SJSA1 (cell line): Measurements from ENCODE around the gene DPP9. TPM values are rescaled to one million over a fixed set of nuclear protein-coding genes. Genes with fewer than 3 reads are reported as not detected.
"Not testable (repeated sequence)": the region's sequence is repeated elsewhere in the genome, so short reads cannot be mapped to it uniquely, and the experiment has no call there.

Experiments used
- DNase-seq, 2 experiments: peaks; one replicate each; pipeline ENCODE4 v3.0.0-alpha.2; 2015 to 2020; ENCODE audit warnings: low spot score in 2 of 2, low read depth in 1 of 2
- H3K27ac ChIP-seq: fragments of 250-450 bp; sonication (Bioruptor Pico); 2 replicates; pipeline ENCODE4 v1.5.1; 2020; ENCODE audit warnings: mild to moderate bottlenecking, moderate library complexity
- H3K27me3 ChIP-seq: fragments of 250-450 bp; sonication (Bioruptor Pico); replicated peaks from 2 replicates; pipeline ENCODE4 v1.5.1; 2020; ENCODE audit warnings: mild to moderate bottlenecking, moderate library complexity
- H3K36me3 ChIP-seq: fragments of 250-450 bp; sonication (Bioruptor Pico); 2 replicates; pipeline ENCODE4 v1.5.1; 2020; ENCODE audit warnings: mild to moderate bottlenecking
- H3K4me1 ChIP-seq: fragments of 250-450 bp; sonication (Bioruptor Pico); replicated peaks from 2 replicates; pipeline ENCODE4 v1.6.1; 2021; ENCODE audit warnings: mild to moderate bottlenecking
- H3K4me3 ChIP-seq: fragments of 250-450 bp; sonication (Bioruptor Pico); 2 replicates; pipeline ENCODE4 v1.5.1; 2020; ENCODE audit warnings: mild to moderate bottlenecking
- H3K9me3 ChIP-seq: fragments of 250-450 bp; sonication (Bioruptor Pico); replicated peaks from 2 replicates; pipeline ENCODE4 v1.5.1; 2020; ENCODE audit warnings: mild to moderate bottlenecking
- total RNA-seq: library from RNA; depleted of rRNA; stranded (reverse); fragments of >200 nt; shearing (Covaris generic); gene quantifications from 2 replicates; pipeline ENCODE4 v1.2.3, GENCODE V29; 2014

DPP9 gene
- total RNA-seq, 1 experiment from 2014 or later, result 60.6 TPM

DNA sequence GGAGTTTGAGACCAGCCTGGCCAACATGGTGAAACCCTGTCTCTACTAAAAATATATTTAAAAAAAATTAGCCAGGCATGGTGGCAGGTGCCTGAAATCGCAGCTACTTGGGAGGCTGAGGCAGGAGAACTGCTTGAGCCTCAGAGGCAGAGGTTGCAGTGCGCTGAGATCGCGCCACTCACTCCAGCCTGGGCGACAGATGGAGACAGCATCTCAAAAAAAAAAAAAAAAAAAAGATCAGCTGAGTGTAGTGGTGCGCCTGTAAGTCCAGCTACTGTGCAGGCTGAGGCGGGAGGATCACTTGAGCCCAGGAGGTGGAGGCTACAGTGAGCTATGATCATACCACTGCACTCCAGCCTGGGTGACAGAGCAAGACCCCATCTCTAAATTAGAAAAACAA is 43.6 kb downstream of the DPP9 start:
- peaks cover 82% of the 10 kb centered on the region for H3K36me3 ChIP-seq

GRCh38 chr19:4678881-4679790 is 44.5 kb downstream of the DPP9 start:
- Histone ChIP-seq H3K27me3 (no peaks in the 10 kb centered on the region), H3K36me3 (peaks cover 73% of the 10 kb centered on the region), H3K4me1 (no peaks in the 10 kb centered on the region), H3K27ac (no peak overlapping the region), H3K4me3 (no peak overlapping the region), H3K9me3 (no peaks in the 10 kb centered on the region)
- DNase-seq, result no peak

More for the DNA sequence above, 43.6 kb downstream of the DPP9 start:
- not testable (repeated sequence) for H3K27me3 ChIP-seq, DNase-seq, H3K4me3 ChIP-seq, H3K9me3 ChIP-seq, H3K4me1 ChIP-seq, H3K27ac ChIP-seq

DNA sequence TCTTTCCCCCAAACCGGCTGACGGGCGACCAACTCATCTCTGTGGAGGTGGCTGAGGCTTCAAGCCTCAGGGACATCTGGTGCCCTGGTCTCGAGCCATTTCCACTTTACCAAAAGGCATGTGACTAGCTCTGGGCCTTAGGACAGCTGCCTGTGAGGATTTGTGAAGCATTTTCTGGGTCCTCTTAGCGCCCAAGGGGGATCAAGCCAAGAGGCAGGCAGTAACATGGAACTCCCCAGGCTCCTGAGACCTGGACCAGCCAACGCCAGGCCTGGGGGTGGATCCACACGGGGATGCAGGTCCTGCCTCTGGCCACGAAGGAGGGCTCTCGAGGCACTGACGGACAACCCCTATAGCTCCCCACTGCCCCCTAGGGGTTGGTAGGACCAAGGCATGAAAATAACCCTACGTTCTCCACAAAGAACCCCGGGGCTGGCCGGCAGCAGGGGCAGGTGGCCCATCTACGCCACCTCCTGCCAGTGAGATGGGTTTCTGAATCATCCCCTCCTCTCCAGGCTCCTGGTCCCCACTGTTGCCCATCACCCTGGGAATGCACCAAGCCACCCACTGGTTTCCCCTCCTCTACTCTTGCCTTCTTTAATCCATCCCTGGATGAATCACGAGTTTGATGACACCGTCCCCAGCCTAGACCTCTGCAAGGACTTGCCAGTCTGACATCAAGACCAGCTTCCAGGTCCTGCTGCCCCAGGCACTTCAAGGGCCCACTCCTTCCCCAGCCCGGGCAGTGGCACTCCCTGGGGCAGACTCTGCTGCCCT is 46.5 kb downstream of the DPP9 start:
- peaks cover 53% of the 10 kb centered on the region for H3K36me3 ChIP-seq
- no peak overlapping the region for H3K27ac ChIP-seq
- DNase-seq, result peak in 1 of 2 experiments; percentile 55
- H3K4me3 ChIP-seq, result no peak overlapping the region
- H3K4me1 ChIP-seq, result no peaks in the 10 kb centered on the region
- no peaks in the 10 kb centered on the region for H3K27me3 ChIP-seq
- H3K9me3 ChIP-seq, result no peaks in the 10 kb centered on the region

DNA sequence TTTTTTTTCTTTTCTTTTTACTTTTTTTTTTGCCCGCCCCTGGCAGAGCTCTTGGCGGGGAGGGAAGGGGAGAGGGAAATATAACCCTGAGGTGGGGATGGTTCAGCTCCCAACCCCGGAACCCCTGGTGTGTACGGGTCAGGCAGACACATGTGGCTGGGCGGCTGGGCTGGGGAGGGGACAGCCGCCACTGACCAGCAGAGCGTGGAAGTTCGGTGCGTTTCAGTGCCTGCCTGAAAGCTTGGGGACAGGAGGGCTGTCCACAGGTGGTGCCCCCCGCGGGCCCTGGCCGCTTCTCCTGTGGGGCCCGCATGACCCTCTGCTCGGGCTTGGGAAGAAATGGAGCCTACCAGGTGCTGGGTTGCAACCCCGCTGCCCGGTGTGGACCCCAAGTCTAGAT is 48.3 kb downstream of the DPP9 start:
- no peak for DNase-seq
- Histone ChIP-seq H3K27ac (no peak overlapping the region), H3K36me3 (peaks cover 43% of the 10 kb centered on the region), H3K27me3 (no peaks in the 10 kb centered on the region), H3K9me3 (no peaks in the 10 kb centered on the region; the same call in 1 of the 2 replicates), H3K4me1 (peaks cover 7% of the 10 kb centered on the region), H3K4me3 (no peak overlapping the region)

DNA sequence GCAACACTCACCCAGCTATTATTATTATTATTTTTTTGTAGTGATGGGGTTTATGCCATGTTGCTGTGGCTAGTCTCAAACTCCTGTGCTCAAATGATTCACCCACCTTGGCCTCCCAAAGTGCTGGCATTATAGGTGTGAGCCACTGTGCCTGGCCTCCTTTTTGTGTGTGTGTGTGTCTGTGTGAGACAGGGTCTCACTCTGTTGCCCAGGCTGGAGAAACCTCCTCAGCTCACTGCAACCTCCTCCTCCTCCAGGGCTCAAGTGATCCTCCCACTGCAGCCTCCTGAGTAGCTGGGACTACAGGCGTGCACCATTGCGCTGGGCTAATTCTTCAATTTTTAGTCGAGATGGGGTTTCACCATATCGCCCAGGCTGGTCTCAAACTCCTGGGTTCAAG is 49.9 kb downstream of the DPP9 start:
- DNase-seq, result no peak
- H3K27me3 ChIP-seq, result no peaks in the 10 kb centered on the region
- H3K9me3 ChIP-seq, result no peaks in the 10 kb centered on the region; the same call in 1 of the 2 replicates

GRCh38 chr19:4673216-4673615 is 50.4 kb downstream of the DPP9 start:
- Histone ChIP-seq H3K27ac (no peak overlapping the region), H3K4me1 (peaks cover 14% of the 10 kb centered on the region), H3K4me3 (no peak overlapping the region), H3K9me3 (no peaks in the 10 kb centered on the region; the same call in 1 of the 2 replicates), H3K36me3 (peaks cover 47% of the 10 kb centered on the region), H3K27me3 (no peaks in the 10 kb centered on the region)
- no peak for DNase-seq

More for the DNA sequence above, 49.9 kb downstream of the DPP9 start:
- H3K4me3 ChIP-seq, result no peak overlapping the region
- H3K36me3 ChIP-seq, result peaks cover 47% of the 10 kb centered on the region
- no peak overlapping the region for H3K27ac ChIP-seq
- H3K4me1 ChIP-seq, result peaks cover 14% of the 10 kb centered on the region

GRCh38 chr19:4671185-4671851 is 52.3 kb downstream of the DPP9 start:
- Histone ChIP-seq H3K4me3 (no peak overlapping the region), H3K9me3 (no peaks in the 10 kb centered on the region; the same call in 1 of the 2 replicates), H3K27ac (no peak overlapping the region), H3K27me3 (no peaks in the 10 kb centered on the region), H3K36me3 (peaks cover 47% of the 10 kb centered on the region), H3K4me1 (peaks cover 14% of the 10 kb centered on the region)
- no peak for DNase-seq

- Histone ChIP-seq H3K4me1 (peaks cover 14% of the 10 kb centered on the region), H3K27me3 (no peaks in the 10 kb centered on the region), H3K4me3 (peak within 1 kb of the TSS; percentile 86), H3K27ac (peak within 1 kb of the TSS; percentile 56), H3K36me3 (peaks cover 49% of the 10 kb centered on the region), H3K9me3 (no peaks in the 10 kb centered on the region; the same call in 1 of the 2 replicates)
- peak; percentile 70 to 95 for DNase-seq
These were observed 53.7 kb downstream of the DPP9 start, which contains the start of gene MYDGF for GRCh38 chr19:4669723-4670480. MYDGF (minus strand) TSS chr19:4670342; CDS start chr19:4670334, 8 bp downstream.

GRCh38 chr19:4664642-4665041 is 59.0 kb downstream of the DPP9 start:
- Histone ChIP-seq H3K27me3 (no peaks in the 10 kb centered on the region), H3K36me3 (peaks cover 87% of the 10 kb centered on the region), H3K4me1 (peaks cover 8% of the 10 kb centered on the region), H3K4me3 (no peak overlapping the region), H3K9me3 (no peaks in the 10 kb centered on the region), H3K27ac (no peak overlapping the region)
- DNase-seq, result no peak

GRCh38 chr19:4662812-4663211 is 60.8 kb downstream of the DPP9 start:
- Histone ChIP-seq H3K36me3 (peaks cover 87% of the 10 kb centered on the region), H3K9me3 (no peaks in the 10 kb centered on the region), H3K27me3 (no peaks in the 10 kb centered on the region), H3K4me1 (no peaks in the 10 kb centered on the region), H3K27ac (no peak overlapping the region), H3K4me3 (no peak overlapping the region)
- no peak for DNase-seq

GRCh38 chr19:4662020-4662695 is 61.5 kb downstream of the DPP9 start:
- no peak overlapping the region for H3K27ac ChIP-seq
- no peaks in the 10 kb centered on the region for H3K27me3 ChIP-seq
- DNase-seq, result no peak
- no peaks in the 10 kb centered on the region for H3K4me1 ChIP-seq
- H3K4me3 ChIP-seq, result no peak overlapping the region
- no peaks in the 10 kb centered on the region for H3K9me3 ChIP-seq
- H3K36me3 ChIP-seq, result peaks cover 87% of the 10 kb centered on the region

DNA sequence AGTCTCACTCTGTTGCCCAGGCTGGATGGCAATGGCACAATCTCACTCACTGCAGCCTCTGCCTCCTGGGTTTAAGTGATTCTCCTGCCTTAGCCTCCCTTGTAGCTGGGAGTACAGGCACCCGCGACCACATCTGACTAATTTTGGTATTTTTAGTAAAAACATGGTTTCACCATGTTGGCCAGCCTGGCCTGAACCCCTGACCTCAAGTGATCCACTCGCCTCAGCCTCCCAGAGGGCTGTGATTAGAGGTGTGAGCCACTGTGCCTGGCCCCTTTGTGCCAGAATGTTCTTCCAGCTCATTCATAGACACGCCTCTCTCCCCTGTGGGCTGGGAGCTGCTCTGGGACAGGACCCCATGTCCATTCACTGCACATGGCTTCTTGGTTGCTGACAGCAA is 62.6 kb downstream of the DPP9 start:
- H3K27me3 ChIP-seq, result no peaks in the 10 kb centered on the region
- DNase-seq, result no peak
- H3K27ac ChIP-seq, result no peak overlapping the region
- H3K4me3 ChIP-seq, result no peak overlapping the region
- no peaks in the 10 kb centered on the region for H3K4me1 ChIP-seq
- H3K36me3 ChIP-seq, result peaks cover 87% of the 10 kb centered on the region
- H3K9me3 ChIP-seq, result no peaks in the 10 kb centered on the region
